HG02678 (cell line): ENCODE data around the gene BANP.
"Not testable (repeated sequence)": the region's sequence is repeated elsewhere in the genome, so short reads cannot be mapped to it uniquely, and the experiment has no call there.

Experiments
- ATAC-seq: cut with Tn5 transposase; IDR thresholded peaks from one replicate; pipeline ENCODE4 v1.9.1; 2021; ENCODE audit warnings: mild to moderate bottlenecking, moderate library complexity; ENCODE audit not compliant: unreplicated experiment

BANP gene

GRCh38 chr16:88013766-88014251 is 62.6 kb downstream of the BANP start:
- no peak for ATAC-seq

GRCh38 chr16:88014252-88014781 is 63.1 kb downstream of the BANP start:
- ATAC-seq = no peak

GRCh38 chr16:88014954-88015805 is 63.9 kb downstream of the BANP start:
- ATAC-seq = no peak

- no peak for ATAC-seq
These were observed 64.5 kb downstream of the BANP start for GRCh38 chr16:88015806-88016140.

- ATAC-seq = not testable (repeated sequence)
These were observed 65.2 kb downstream of the BANP start for GRCh38 chr16:88016386-88016785.

GRCh38 chr16:88016964-88017363 is 65.7 kb downstream of the BANP start:
- no peak for ATAC-seq

- ATAC-seq = no peak
These were observed 66.4 kb downstream of the BANP start for GRCh38 chr16:88017587-88018101.

- not testable (repeated sequence) for ATAC-seq
These were observed 67.1 kb downstream of the BANP start for GRCh38 chr16:88018382-88018781.

GRCh38 chr16:88019041-88019820 is 68.0 kb downstream of the BANP start:
- not testable (repeated sequence) for ATAC-seq

GRCh38 chr16:88019821-88020515 is 68.7 kb downstream of the BANP start:
- no peak for ATAC-seq

GRCh38 chr16:88020516-88020885 is 69.3 kb downstream of the BANP start:
- ATAC-seq = no peak

GRCh38 chr16:88021041-88021970 is 70.1 kb downstream of the BANP start:
- ATAC-seq = not testable (repeated sequence)

- ATAC-seq = no peak
These were observed 71.1 kb downstream of the BANP start for GRCh38 chr16:88022076-88023042.

GRCh38 chr16:88023366-88023765 is 72.1 kb downstream of the BANP start:
- no peak for ATAC-seq

GRCh38 chr16:88023786-88024185 is 72.6 kb downstream of the BANP start:
- no peak for ATAC-seq

- ATAC-seq = not testable (repeated sequence)
These were observed 73.4 kb downstream of the BANP start for GRCh38 chr16:88024491-88025085.

GRCh38 chr16:88025086-88025492 is 73.9 kb downstream of the BANP start:
- not testable (repeated sequence) for ATAC-seq
